Measurements from ENCODE around the gene DIAPH3.

DIAPH3 gene

GRCh38 chr13:59665184-59665583 lies 498.5 kb downstream of the DIAPH3 start:
- Histone ChIP-seq H3K14ac (ENCODE audit: low read length) (no peak overlapping the region), H2BK5ac (ENCODE audit: low read length) (no peak overlapping the region), H2AFZ (ENCODE audit: low read length) (no peak overlapping the region), H3K4me1 (ENCODE audit: control insufficient read depth in 2 of 2, insufficient read depth in 1 of 2, low read depth in 1 of 2, low read length in 2 of 2) (peaks cover 0 to 2% of the 10 kb centered on the region in 2 donors), H4K8ac (ENCODE audit: low read depth, low read length) (no peak overlapping the region), H3K36me3 (replicated peaks in 1 of 2; ENCODE audit: control insufficient read depth in 2 of 2, insufficient read depth in 2 of 2, low read length in 2 of 2) (peaks cover 2 to 6% of the 10 kb centered on the region in 2 donors), H2BK15ac (ENCODE audit: low read length) (no peak overlapping the region), H3K27me3 (ENCODE audit: control insufficient read depth in 3 of 3, insufficient read depth in 3 of 3, low read depth in 1 of 3, low read length in 3 of 3) (no peaks in the 10 kb centered on the region), H3K79me1 (ENCODE audit: low read depth, low read length) (no peaks in the 10 kb centered on the region), H3K23ac (ENCODE audit: low read depth, low read length, poor library complexity) (no peak overlapping the region), H3K18ac (ENCODE audit: low read length) (no peak overlapping the region), H2BK120ac (ENCODE audit: low read depth, low read length) (no peak overlapping the region), H4K91ac (ENCODE audit: low read depth, low read length, poor library complexity) (no peak overlapping the region), H3K4ac (ENCODE audit: low read length) (no peak overlapping the region), H2BK12ac (ENCODE audit: low read length) (no peak overlapping the region), H3K4me3 (ENCODE audit: low read length in 2 of 2) (no peak overlapping the region), H3K4me2 (ENCODE audit: insufficient read depth, low read length, poor library complexity, severe bottlenecking) (no peak overlapping the region), H3K9me3 (replicated peaks in 1 of 2; ENCODE audit: control insufficient read depth in 2 of 2, insufficient read depth in 1 of 2, low read depth in 1 of 2, low read length in 2 of 2) (peaks cover 0 to 5% of the 10 kb centered on the region in 2 donors), H3K9ac (ENCODE audit: low read depth, low read length, poor library complexity) (no peak overlapping the region), H3K27ac (replicated peaks; ENCODE audit: low read length) (no peak overlapping the region), H2AK5ac (ENCODE audit: low read depth, low read length) (no peak overlapping the region)
- no CpG with 5 or more reads among the region's 1 CpG for WGBS, 2 donors (ENCODE audit: extremely low coverage in 2 of 2, insufficient read length in 2 of 2, insufficient replicate concordance in 1 of 2)
- no peak for DNase-seq (ENCODE audit: low spot score)

- no peak overlapping the region for H2AFZ ChIP-seq (ENCODE audit: low read length)
- no peak overlapping the region for H2BK15ac ChIP-seq (ENCODE audit: low read length)
- H3K14ac ChIP-seq (ENCODE audit: low read length), result no peak overlapping the region
- H4K8ac ChIP-seq (ENCODE audit: low read depth, low read length), result no peak overlapping the region
- H3K18ac ChIP-seq (ENCODE audit: low read length), result no peak overlapping the region
- no peak overlapping the region for H3K4me3 ChIP-seq (ENCODE audit: low read length in 2 of 2)
- H4K91ac ChIP-seq (ENCODE audit: low read depth, low read length, poor library complexity), result no peak overlapping the region
- H2AK5ac ChIP-seq (ENCODE audit: low read depth, low read length), result no peak overlapping the region
- H3K23ac ChIP-seq (ENCODE audit: low read depth, low read length, poor library complexity), result no peak overlapping the region
- H3K9me3 ChIP-seq (replicated peaks in 1 of 2; ENCODE audit: control insufficient read depth in 2 of 2, insufficient read depth in 1 of 2, low read depth in 1 of 2, low read length in 2 of 2), result peaks cover 0 to 5% of the 10 kb centered on the region in 2 donors
- H2BK5ac ChIP-seq (ENCODE audit: low read length), result no peak overlapping the region
- H3K9ac ChIP-seq (ENCODE audit: low read depth, low read length, poor library complexity), result no peak overlapping the region
- WGBS, 2 donors (ENCODE audit: extremely low coverage in 2 of 2, insufficient read length in 2 of 2, insufficient replicate concordance in 1 of 2), result no CpG with 5 or more reads among the region's 8 CpGs
- H3K27ac ChIP-seq (replicated peaks; ENCODE audit: low read length), result no peak overlapping the region
- DNase-seq (ENCODE audit: low spot score), result no peak
- no peak overlapping the region for H2BK120ac ChIP-seq (ENCODE audit: low read depth, low read length)
- peaks cover 2 to 6% of the 10 kb centered on the region in 2 donors for H3K36me3 ChIP-seq (replicated peaks in 1 of 2; ENCODE audit: control insufficient read depth in 2 of 2, insufficient read depth in 2 of 2, low read length in 2 of 2)
- H3K79me1 ChIP-seq (ENCODE audit: low read depth, low read length), result no peaks in the 10 kb centered on the region
- H3K4ac ChIP-seq (ENCODE audit: low read length), result no peak overlapping the region
- no peak overlapping the region for H2BK12ac ChIP-seq (ENCODE audit: low read length)
- peaks cover 0 to 3% of the 10 kb centered on the region in 2 donors for H3K4me1 ChIP-seq (ENCODE audit: control insufficient read depth in 2 of 2, insufficient read depth in 1 of 2, low read depth in 1 of 2, low read length in 2 of 2)
- H3K27me3 ChIP-seq (ENCODE audit: control insufficient read depth in 3 of 3, insufficient read depth in 3 of 3, low read depth in 1 of 3, low read length in 3 of 3), result no peaks in the 10 kb centered on the region
- no peak overlapping the region for H3K4me2 ChIP-seq (ENCODE audit: insufficient read depth, low read length, poor library complexity, severe bottlenecking)
Observed at GRCh38 chr13:59664586-59664985, 499.1 kb downstream of the DIAPH3 start.

GRCh38 chr13:59663707-59664106 lies 500.0 kb downstream of the DIAPH3 start:
- no peak overlapping the region for H2AFZ ChIP-seq (ENCODE audit: low read length)
- H2BK120ac ChIP-seq (ENCODE audit: low read depth, low read length), result no peak overlapping the region
- H3K36me3 ChIP-seq (replicated peaks in 1 of 2; ENCODE audit: control insufficient read depth in 2 of 2, insufficient read depth in 2 of 2, low read length in 2 of 2), result peaks cover 2 to 6% of the 10 kb centered on the region in 2 donors
- no peak overlapping the region for H2AK5ac ChIP-seq (ENCODE audit: low read depth, low read length)
- no peak overlapping the region for H2BK15ac ChIP-seq (ENCODE audit: low read length)
- H4K8ac ChIP-seq (ENCODE audit: low read depth, low read length), result no peak overlapping the region
- no peaks in the 10 kb centered on the region for H3K79me1 ChIP-seq (ENCODE audit: low read depth, low read length)
- H2BK12ac ChIP-seq (ENCODE audit: low read length), result no peak overlapping the region
- no peak overlapping the region for H3K4me2 ChIP-seq (ENCODE audit: insufficient read depth, low read length, poor library complexity, severe bottlenecking)
- H3K18ac ChIP-seq (ENCODE audit: low read length), result no peak overlapping the region
- no peak overlapping the region for H3K9ac ChIP-seq (ENCODE audit: low read depth, low read length, poor library complexity)
- H3K27me3 ChIP-seq (ENCODE audit: control insufficient read depth in 3 of 3, insufficient read depth in 3 of 3, low read depth in 1 of 3, low read length in 3 of 3), result no peaks in the 10 kb centered on the region
- no peak overlapping the region for H3K14ac ChIP-seq (ENCODE audit: low read length)
- peaks cover 0 to 5% of the 10 kb centered on the region in 2 donors for H3K9me3 ChIP-seq (replicated peaks in 1 of 2; ENCODE audit: control insufficient read depth in 2 of 2, insufficient read depth in 1 of 2, low read depth in 1 of 2, low read length in 2 of 2)
- peaks cover 0 to 3% of the 10 kb centered on the region in 2 donors for H3K4me1 ChIP-seq (ENCODE audit: control insufficient read depth in 2 of 2, insufficient read depth in 1 of 2, low read depth in 1 of 2, low read length in 2 of 2)
- no peak overlapping the region for H3K4ac ChIP-seq (ENCODE audit: low read length)
- no peak overlapping the region for H2BK5ac ChIP-seq (ENCODE audit: low read length)
- no peak overlapping the region for H3K23ac ChIP-seq (ENCODE audit: low read depth, low read length, poor library complexity)
- DNase-seq (ENCODE audit: low spot score), result no peak
- no peak overlapping the region for H3K4me3 ChIP-seq (ENCODE audit: low read length in 2 of 2)
- no CpG with 5 or more reads among the region's 7 CpGs for WGBS, 2 donors (ENCODE audit: extremely low coverage in 2 of 2, insufficient read length in 2 of 2, insufficient replicate concordance in 1 of 2)
- H4K91ac ChIP-seq (ENCODE audit: low read depth, low read length, poor library complexity), result no peak overlapping the region
- no peak overlapping the region for H3K27ac ChIP-seq (replicated peaks; ENCODE audit: low read length)

- no peak overlapping the region for H2BK12ac ChIP-seq (ENCODE audit: low read length)
- H3K27me3 ChIP-seq (ENCODE audit: control insufficient read depth in 3 of 3, insufficient read depth in 3 of 3, low read depth in 1 of 3, low read length in 3 of 3), result no peaks in the 10 kb centered on the region
- no peak overlapping the region for H3K14ac ChIP-seq (ENCODE audit: low read length)
- peaks cover 2 to 6% of the 10 kb centered on the region in 2 donors for H3K36me3 ChIP-seq (replicated peaks in 1 of 2; ENCODE audit: control insufficient read depth in 2 of 2, insufficient read depth in 2 of 2, low read length in 2 of 2)
- no peak overlapping the region for H2BK15ac ChIP-seq (ENCODE audit: low read length)
- no peaks in the 10 kb centered on the region for H3K79me1 ChIP-seq (ENCODE audit: low read depth, low read length)
- no peak overlapping the region for H3K18ac ChIP-seq (ENCODE audit: low read length)
- peaks cover 0 to 5% of the 10 kb centered on the region in 2 donors for H3K9me3 ChIP-seq (replicated peaks in 1 of 2; ENCODE audit: control insufficient read depth in 2 of 2, insufficient read depth in 1 of 2, low read depth in 1 of 2, low read length in 2 of 2)
- H3K4ac ChIP-seq (ENCODE audit: low read length), result no peak overlapping the region
- H2AFZ ChIP-seq (ENCODE audit: low read length), result no peak overlapping the region
- WGBS, 2 donors (ENCODE audit: extremely low coverage in 2 of 2, insufficient read length in 2 of 2, insufficient replicate concordance in 1 of 2), result no CpG with 5 or more reads among the region's 5 CpGs
- DNase-seq (ENCODE audit: low spot score), result no peak
- no peak overlapping the region for H2AK5ac ChIP-seq (ENCODE audit: low read depth, low read length)
- no peak overlapping the region for H3K27ac ChIP-seq (replicated peaks; ENCODE audit: low read length)
- H2BK120ac ChIP-seq (ENCODE audit: low read depth, low read length), result no peak overlapping the region
- H4K91ac ChIP-seq (ENCODE audit: low read depth, low read length, poor library complexity), result no peak overlapping the region
- H3K4me1 ChIP-seq (ENCODE audit: control insufficient read depth in 2 of 2, insufficient read depth in 1 of 2, low read depth in 1 of 2, low read length in 2 of 2), result peaks cover 0 to 8% of the 10 kb centered on the region in 2 donors
- H3K9ac ChIP-seq (ENCODE audit: low read depth, low read length, poor library complexity), result no peak overlapping the region
- no peak overlapping the region for H2BK5ac ChIP-seq (ENCODE audit: low read length)
- no peak overlapping the region for H3K4me2 ChIP-seq (ENCODE audit: insufficient read depth, low read length, poor library complexity, severe bottlenecking)
- no peak overlapping the region for H3K23ac ChIP-seq (ENCODE audit: low read depth, low read length, poor library complexity)
- no peak overlapping the region for H4K8ac ChIP-seq (ENCODE audit: low read depth, low read length)
- no peak overlapping the region for H3K4me3 ChIP-seq (ENCODE audit: low read length in 2 of 2)
Observed at GRCh38 chr13:59660582-59660981, 503.1 kb downstream of the DIAPH3 start.
